Lower lobe of right lung (tissue), 2 donors: ENCODE measurements around the gene CELA2A. TPM values are rescaled to one million over a fixed set of nuclear protein-coding genes. Genes with fewer than 3 reads are reported as not detected.

Experiments
- ATAC-seq, 2 donors: fragments of 200-7000 bp; cut with Tn5 transposase; one replicate each; pipeline ENCODE4 v1.9.1; 2020 to 2022; ENCODE audit warnings: mild to moderate bottlenecking in 2 of 2, moderate library complexity in 2 of 2
- DNase-seq: peaks from one replicate; pipeline ENCODE4 v3.0.0-alpha.2; 2020
- H3K27ac ChIP-seq: fragments of 200-600 bp; one replicate; pipeline ENCODE4 v1.8.0; 2022
- H3K27me3 ChIP-seq: fragments of 200-600 bp; one replicate; pipeline ENCODE4 v1.8.0; 2022; ENCODE audit warnings: low read depth
- H3K36me3 ChIP-seq: fragments of 200-600 bp; one replicate; pipeline ENCODE4 v1.8.0; 2022; ENCODE audit warnings: mild to moderate bottlenecking
- H3K4me1 ChIP-seq: fragments of 200-600 bp; one replicate; pipeline ENCODE4 v1.8.0; 2022
- H3K4me3 ChIP-seq: fragments of 200-600 bp; one replicate; pipeline ENCODE4 v1.8.0; 2022; ENCODE audit warnings: mild to moderate bottlenecking
- H3K9me3 ChIP-seq: fragments of 200-600 bp; one replicate; pipeline ENCODE4 v1.8.0; 2022
- intact Hi-C: fragments of 100-400 bp; cut with DNase I; formaldehyde crosslinking; loops from one replicate; pipeline ENCODE4 v1.11.0; 2022
- total RNA-seq: library from RNA; stranded (reverse); fragmentation: NEBNext Ultra II Directional; extraction: Animal tissue kit (Norgen Biotek cat#: 25700); gene quantifications from one replicate; pipeline ENCODE4 v1.2.1, GENCODE V29; 2021
- TF ChIP-seq, protein P1 (sequence below): fragments of 200-600 bp; IDR thresholded peaks from one replicate; pipeline ENCODE4 v1.8.0; 2022; ENCODE audit warnings: antibody characterized with exemption, mild to moderate bottlenecking
- donor health status: DM: no; HTN: yes; CAD: no; lungs with severe emphysema.

The CELA2A gene
- total RNA-seq, 1 donor from 2014 or later: not detected

- H3K4me3 ChIP-seq: no peak overlapping the region
- H3K27me3 ChIP-seq: peaks cover 3% of the 10 kb centered on the region
- DNase-seq (no peak), ATAC-seq (no peak)
- H3K36me3 ChIP-seq: no peaks in the 10 kb centered on the region
- TF ChIP-seq, protein P1, sequence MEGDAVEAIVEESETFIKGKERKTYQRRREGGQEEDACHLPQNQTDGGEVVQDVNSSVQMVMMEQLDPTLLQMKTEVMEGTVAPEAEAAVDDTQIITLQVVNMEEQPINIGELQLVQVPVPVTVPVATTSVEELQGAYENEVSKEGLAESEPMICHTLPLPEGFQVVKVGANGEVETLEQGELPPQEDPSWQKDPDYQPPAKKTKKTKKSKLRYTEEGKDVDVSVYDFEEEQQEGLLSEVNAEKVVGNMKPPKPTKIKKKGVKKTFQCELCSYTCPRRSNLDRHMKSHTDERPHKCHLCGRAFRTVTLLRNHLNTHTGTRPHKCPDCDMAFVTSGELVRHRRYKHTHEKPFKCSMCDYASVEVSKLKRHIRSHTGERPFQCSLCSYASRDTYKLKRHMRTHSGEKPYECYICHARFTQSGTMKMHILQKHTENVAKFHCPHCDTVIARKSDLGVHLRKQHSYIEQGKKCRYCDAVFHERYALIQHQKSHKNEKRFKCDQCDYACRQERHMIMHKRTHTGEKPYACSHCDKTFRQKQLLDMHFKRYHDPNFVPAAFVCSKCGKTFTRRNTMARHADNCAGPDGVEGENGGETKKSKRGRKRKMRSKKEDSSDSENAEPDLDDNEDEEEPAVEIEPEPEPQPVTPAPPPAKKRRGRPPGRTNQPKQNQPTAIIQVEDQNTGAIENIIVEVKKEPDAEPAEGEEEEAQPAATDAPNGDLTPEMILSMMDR: no peak
- H3K27ac ChIP-seq: no peak overlapping the region
- intact Hi-C loops: no loop called here
- H3K4me1 ChIP-seq: no peaks in the 10 kb centered on the region
- H3K9me3 ChIP-seq: no peaks in the 10 kb centered on the region
Observed at GRCh38 chr1:15442119-15442518, 14.4 kb upstream of the CELA2A start.

- ATAC-seq (no peak), DNase-seq (no peak)
- Histone ChIP-seq H3K36me3 (no peaks in the 10 kb centered on the region), H3K4me3 (no peak overlapping the region), H3K9me3 (no peaks in the 10 kb centered on the region), H3K27ac (no peak overlapping the region), H3K4me1 (no peaks in the 10 kb centered on the region), H3K27me3 (peaks cover 5% of the 10 kb centered on the region)
- TF ChIP-seq, protein P1: no peak
- intact Hi-C loops: no loop called here
Observed at GRCh38 chr1:15442759-15443158, 13.8 kb upstream of the CELA2A start.

GRCh38 chr1:15443281-15443680 is 13.3 kb upstream of the CELA2A start:
- H3K9me3 ChIP-seq: no peaks in the 10 kb centered on the region
- ATAC-seq (no peak), DNase-seq (no peak)
- no peaks in the 10 kb centered on the region for H3K36me3 ChIP-seq
- H3K4me1 ChIP-seq: no peaks in the 10 kb centered on the region
- H3K4me3 ChIP-seq: no peak overlapping the region
- H3K27me3 ChIP-seq: peaks cover 5% of the 10 kb centered on the region
- no peak overlapping the region for H3K27ac ChIP-seq
- intact Hi-C loops: no loop called here
- TF ChIP-seq, protein P1: no peak

- intact Hi-C loops: no loop called here
- ATAC-seq (no peak), DNase-seq (no peak)
- peaks cover 5% of the 10 kb centered on the region for H3K27me3 ChIP-seq
- no peaks in the 10 kb centered on the region for H3K4me1 ChIP-seq
- TF ChIP-seq, protein P1: no peak
- no peak overlapping the region for H3K27ac ChIP-seq
- no peak overlapping the region for H3K4me3 ChIP-seq
- H3K36me3 ChIP-seq: no peaks in the 10 kb centered on the region
- H3K9me3 ChIP-seq: no peaks in the 10 kb centered on the region
Observed at GRCh38 chr1:15444468-15445389, 11.8 kb upstream of the CELA2A start.

GRCh38 chr1:15445390-15446122 is 11.0 kb upstream of the CELA2A start:
- no peak overlapping the region for H3K4me3 ChIP-seq
- H3K36me3 ChIP-seq: no peaks in the 10 kb centered on the region
- H3K27me3 ChIP-seq: peaks cover 5% of the 10 kb centered on the region
- no peak for DNase-seq
- no peak for ATAC-seq
- H3K9me3 ChIP-seq: no peaks in the 10 kb centered on the region
- H3K27ac ChIP-seq: no peak overlapping the region
- intact Hi-C loops: no loop called here
- TF ChIP-seq, protein P1: no peak
- H3K4me1 ChIP-seq: no peaks in the 10 kb centered on the region
